ENCODE data around the gene NFATC2.

NFATC2 gene

GRCh38 chr20:51428401-51429143 lies 113.9 kb downstream of the NFATC2 start:
- intact Hi-C loops (cut with DNase I): no loop called here
- peak in 3 of 42 donors; percentile 35 to 42 (median 39) for DNase-seq

DNA sequence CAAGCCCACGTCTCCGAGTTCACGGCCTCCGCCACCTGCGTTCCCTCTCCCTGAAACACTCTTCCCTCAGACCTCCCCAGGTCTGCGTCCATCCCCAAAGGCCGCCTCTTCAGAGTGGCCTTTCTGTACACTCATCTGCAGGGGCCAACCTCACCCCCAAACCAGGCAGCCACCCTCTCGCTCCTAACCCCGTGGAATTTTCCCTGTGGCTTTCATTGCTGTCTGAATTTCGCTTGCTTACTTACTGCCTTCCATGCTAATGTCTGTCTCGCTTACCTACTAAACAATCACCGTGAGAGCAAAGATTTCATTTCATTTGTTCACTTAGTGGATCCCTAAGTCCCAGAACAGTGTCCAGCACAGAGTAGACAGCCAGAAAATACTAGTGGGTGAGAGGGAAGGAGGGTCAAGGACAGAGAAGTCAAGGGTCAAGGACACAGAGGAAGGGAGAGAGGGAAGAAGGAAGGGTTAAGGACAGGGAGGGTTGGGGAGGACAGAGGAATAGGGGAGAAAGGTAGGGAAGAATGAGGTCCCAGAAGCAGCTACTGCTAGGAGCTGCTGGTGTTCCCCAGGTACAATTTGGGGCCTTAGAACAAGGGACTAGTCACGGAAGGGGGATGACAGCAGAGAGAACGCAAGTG lies 114.7 kb downstream of the NFATC2 start:
- no peak for DNase-seq
- intact Hi-C loops (cut with DNase I): no loop called here

- intact Hi-C loops (cut with DNase I): no loop called here
- no peak for DNase-seq
Observed at GRCh38 chr20:51426718-51427650, 115.5 kb downstream of the NFATC2 start.

DNA sequence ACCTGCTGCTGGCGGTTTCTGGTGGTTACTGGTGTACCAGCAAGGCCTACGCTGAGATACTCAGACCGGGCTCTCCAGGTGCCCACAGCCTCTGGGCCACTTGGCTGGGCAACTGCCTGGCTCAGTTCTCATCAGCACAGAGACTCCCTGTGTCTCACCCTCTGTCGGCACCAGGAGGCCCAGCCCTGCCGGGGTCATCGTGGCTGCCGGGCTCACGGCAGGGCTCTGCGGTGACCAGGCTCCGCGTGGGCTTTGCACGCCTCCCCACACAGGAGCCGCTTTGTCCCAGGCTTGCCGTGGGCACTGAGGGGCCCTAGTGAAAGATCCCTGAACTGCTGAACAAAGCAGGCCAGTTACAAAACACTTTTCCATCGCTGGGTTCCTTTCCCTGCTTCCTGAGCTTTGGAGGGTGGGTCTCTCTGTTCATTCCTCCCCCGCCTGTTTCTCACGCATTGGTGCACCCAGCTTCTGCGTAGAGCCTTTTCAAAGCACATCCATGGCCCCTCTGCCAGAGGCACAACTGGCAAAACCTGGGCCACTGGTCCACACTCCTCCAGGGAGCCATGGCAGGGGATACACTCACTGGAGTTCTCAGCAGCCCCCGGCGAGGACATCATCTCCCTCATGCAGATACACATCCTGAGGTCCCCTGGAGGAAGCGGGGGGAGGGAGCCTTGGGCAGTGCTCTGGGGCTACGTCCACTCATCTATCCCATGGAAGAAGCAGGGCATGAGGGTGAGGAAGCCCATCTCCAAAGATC lies 117.0 kb downstream of the NFATC2 start:
- DNase-seq: no peak
- intact Hi-C loops (cut with DNase I): no loop called here

- no peak for DNase-seq
- intact Hi-C loops (cut with DNase I): no loop called here
Observed at GRCh38 chr20:51424270-51425117, 118.0 kb downstream of the NFATC2 start.

DNA sequence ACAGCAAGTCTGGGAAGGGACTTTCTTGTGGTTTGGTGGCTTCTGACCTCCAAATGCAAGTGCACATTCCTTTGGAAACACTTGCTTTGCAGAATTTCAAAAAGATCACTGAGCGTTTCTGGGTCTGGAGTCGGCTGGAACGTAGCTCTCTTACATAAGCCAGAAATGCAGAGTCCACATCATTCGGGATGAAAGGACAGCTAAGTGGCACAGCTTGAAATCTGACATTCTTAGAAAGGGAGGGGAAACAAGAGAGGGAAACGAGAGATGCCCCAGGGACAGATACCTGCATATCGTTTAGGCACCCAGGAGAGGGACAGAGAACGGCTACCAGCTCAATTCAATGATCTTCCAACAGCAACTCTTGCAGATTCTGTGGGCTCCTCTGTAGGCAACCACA lies 118.7 kb downstream of the NFATC2 start:
- intact Hi-C loops (cut with DNase I): no loop called here
- no peak for DNase-seq

DNA sequence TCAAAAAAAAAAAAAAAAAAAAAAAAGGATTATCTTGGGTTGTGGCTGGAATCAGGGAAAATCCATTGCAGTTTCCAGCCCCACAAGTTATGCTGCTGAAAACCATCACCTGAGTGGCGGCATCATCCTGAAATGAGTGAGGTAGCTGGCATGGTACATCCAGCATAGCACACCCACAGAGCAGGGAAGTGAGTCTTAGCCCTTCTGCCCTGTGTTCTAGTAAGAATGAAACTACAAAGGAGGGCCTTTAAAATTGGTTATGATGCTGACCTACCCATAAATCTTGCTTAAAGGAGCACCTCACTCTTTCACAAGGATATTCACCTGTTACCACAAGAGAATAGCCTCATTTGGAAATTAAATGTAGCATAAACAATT lies 119.2 kb downstream of the NFATC2 start:
- DNase-seq: no peak
- intact Hi-C loops (cut with DNase I): no loop called here

GRCh38 chr20:51422514-51423289 lies 119.8 kb downstream of the NFATC2 start:
- intact Hi-C loops (cut with DNase I): no loop called here
- DNase-seq: no peak

DNA sequence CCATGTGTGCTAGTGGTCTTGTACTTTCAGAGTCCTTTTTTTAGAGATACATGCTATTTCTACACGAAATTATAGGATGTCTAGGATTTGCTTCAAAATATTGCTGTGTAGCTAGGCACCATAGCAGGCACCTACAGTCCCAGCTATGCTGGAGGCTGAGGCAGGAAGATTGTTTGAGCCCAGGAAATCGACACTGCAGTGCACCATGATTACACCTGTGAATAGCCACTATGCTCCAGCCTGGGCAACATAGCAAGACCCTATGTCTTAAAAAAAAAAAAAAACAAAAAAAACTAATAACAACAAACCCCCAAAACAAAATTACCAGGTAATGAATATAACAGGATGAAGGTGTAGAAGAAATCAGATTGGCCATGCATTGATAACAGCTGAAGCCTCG lies 121.7 kb downstream of the NFATC2 start:
- no peak for DNase-seq
- intact Hi-C loops (cut with DNase I): no loop called here

DNA sequence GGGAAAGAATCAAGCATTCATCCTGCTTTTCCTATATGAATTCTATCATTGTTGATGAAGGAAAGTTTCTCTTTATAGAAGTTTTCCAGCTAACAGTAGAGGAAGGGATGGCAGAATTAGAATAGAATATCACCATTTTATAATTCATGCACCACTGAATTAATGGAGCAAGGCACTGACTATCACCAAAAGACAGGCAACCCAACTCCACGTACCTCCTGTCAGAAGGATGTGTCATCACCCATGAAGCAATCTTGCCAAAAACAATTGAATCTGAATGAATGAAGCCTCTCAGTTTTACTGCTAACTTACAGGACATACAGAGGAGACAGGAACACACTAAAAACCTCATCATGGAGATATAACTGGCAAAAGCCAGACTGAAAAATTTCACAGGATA lies 122.4 kb downstream of the NFATC2 start:
- intact Hi-C loops (cut with DNase I): no loop called here
- peak in 4 of 42 donors; percentile 34 to 68 (median 50) for DNase-seq

DNA sequence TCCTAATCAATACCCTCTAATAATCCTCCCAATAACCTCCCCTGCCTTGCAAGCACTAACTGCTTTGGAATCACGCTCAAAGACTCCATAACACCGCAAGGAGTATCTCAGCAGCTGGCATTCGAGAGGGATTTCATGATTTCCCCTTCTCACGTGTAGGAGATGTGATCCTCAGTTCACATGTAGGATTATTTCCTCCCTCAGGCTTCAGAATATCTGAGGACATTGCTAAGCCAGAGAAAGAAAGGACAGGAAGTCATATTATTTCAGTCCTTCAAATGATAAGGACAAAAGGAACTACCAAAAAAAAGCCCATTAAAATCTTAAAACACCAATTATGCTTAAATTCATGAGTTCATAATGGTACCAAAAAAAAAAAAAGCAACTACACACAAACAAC lies 122.9 kb downstream of the NFATC2 start:
- intact Hi-C loops (cut with DNase I): no loop called here
- no peak for DNase-seq

DNA sequence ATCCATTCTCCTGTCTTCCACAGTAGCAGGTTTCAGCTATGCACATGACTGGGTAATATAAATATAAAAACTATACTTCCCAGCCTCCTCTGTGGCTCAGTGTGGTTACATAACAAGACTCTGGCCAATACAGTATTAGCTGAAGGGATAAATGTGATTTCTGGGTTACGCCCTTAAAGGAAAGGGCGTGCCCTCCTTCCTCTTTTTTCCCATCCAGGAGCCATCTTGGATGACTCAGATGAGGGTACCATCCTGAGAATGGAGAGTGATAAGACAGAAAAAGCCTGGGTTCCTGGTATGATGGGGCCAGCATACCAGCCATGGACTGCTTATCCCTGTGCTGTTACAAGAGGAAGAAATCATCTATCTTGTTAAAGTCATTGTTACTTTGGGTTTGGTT lies 123.3 kb downstream of the NFATC2 start:
- intact Hi-C loops (cut with DNase I): no loop called here
- no peak for DNase-seq

GRCh38 chr20:51418137-51418529 lies 124.4 kb downstream of the NFATC2 start:
- DNase-seq: no peak
- intact Hi-C loops (cut with DNase I): no loop called here

DNA sequence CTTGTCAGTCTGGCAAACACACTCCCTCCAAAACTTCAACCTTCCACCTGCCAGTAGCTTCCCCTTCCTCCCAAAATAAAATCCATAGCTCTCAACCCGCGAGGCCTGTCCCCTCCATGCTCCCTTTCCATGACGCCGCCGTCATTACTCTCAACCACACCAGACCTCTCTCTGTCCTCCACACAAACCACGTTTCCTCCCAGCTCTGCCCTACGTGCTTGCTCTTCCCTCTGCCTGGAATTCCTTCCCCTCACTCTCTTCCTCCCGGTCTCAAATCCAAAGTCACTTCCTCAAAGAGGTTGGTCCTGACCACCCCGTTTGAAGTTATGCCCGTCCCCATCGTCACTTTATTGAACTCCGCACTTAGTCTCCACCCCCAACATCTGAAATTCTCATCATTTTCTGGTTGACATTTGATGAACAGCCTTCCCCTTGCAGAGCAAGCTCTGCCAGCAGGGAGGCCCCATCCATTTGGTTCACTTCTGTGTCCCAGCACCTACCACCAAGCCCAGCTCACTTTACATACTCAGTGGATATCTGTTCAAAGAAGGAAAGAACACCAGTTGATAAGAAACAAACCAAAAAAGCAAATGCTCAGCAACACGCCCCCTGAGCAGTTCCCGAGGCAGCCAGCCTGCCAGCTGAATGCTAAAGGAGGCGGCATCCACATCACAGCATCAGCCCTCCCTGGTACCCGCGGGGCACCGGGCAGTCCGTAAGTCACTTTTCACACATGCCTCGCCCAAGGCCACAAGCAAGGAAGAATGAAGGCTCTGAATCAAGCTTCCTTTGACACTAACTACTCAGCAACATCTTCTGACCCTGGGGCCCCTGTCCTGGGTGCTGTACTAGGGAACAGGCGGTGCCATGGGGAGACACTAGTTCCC lies 125.0 kb downstream of the NFATC2 start:
- peak in 4 of 42 donors; percentile 28 to 42 (median 32) for DNase-seq
- intact Hi-C loops (cut with DNase I): no loop called here

DNA sequence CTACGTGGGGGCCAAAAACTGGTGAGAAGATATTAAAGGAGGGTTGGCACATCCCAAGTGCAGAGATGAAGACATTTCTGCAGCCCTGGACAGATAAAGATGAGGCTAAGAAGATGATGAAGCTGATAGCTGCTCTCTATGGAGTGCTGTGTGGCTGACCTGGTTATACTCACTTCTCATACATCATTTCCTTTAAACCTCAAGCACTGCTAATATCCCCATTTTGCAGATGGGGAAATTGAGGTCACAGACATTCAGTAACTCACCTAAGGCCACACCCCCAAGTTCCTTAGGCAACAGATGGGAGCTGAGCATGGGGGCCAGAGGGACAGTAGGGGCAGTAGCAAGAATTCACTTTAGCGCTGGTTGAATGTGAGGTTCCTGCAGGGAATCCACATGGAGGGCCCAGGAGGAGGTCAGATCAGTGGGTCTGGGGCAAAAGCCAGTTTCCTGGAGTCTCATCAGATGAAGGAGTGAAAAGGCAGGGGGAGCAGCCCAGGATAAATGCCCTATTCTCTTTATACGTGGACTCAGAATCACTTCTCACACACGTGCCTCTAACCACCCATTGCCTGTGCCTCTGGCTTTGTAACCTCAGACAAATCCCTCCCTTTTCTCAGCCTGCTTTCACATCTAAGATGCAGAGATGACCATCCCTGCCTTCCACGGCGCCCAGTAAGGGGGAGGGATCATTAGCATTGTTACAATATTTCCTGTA lies 125.8 kb downstream of the NFATC2 start:
- intact Hi-C loops (cut with DNase I): no loop called here
- no peak for DNase-seq

DNA sequence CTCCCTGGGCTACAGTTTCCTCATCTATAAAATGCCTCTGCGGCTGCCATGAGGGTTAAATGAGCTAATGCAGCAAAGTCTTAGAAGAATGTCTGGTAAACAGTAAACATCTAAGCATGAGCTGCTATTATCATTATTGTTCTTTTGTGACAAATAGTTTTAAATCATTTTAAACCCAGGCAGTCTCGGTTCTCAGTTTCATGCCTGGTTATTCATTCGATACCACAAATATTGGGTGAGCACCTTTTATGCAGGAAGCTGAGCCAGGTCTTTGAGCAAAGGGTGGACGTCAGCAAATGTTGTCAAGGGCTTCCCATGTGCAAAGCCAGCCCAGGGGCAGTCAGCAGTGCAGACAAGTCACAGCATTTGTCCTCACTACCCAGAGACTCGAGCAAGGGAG lies 128.7 kb downstream of the NFATC2 start:
- intact Hi-C loops (cut with DNase I): no loop called here
- DNase-seq: no peak
